Sigmoid colon (tissue), 3 donors: ENCODE data around the gene PLPP1.

Experiments used
- POLR2A ChIP-seq, 2 donors: fragments of 450-650 bp; IDR thresholded peaks; one replicate each; pipeline ENCODE4 v1.6.1; 2016; ENCODE audit warnings: antibody characterized with exemption in 2 of 2, mild to moderate bottlenecking in 2 of 2, moderate library complexity in 2 of 2
- TF ChIP-seq, protein P1 (sequence below), 4 experiments: fragments of 450-650 bp in 3 of 4; fragments of 200-600 bp in 1 of 4; IDR thresholded peaks; one replicate each; pipeline ENCODE4 v1.5.1; 2016 to 2019; ENCODE audit warnings: antibody characterized with exemption in 4 of 4, mild to moderate bottlenecking in 3 of 4, moderate library complexity in 2 of 4

GRCh38 chr5:55568654-55569512 is 34.1 kb upstream of the PLPP1 start:
- no peak for TF ChIP-seq POLR2A (IDR thresholded peaks at IDR 0.05)
- TF ChIP-seq, protein P1, sequence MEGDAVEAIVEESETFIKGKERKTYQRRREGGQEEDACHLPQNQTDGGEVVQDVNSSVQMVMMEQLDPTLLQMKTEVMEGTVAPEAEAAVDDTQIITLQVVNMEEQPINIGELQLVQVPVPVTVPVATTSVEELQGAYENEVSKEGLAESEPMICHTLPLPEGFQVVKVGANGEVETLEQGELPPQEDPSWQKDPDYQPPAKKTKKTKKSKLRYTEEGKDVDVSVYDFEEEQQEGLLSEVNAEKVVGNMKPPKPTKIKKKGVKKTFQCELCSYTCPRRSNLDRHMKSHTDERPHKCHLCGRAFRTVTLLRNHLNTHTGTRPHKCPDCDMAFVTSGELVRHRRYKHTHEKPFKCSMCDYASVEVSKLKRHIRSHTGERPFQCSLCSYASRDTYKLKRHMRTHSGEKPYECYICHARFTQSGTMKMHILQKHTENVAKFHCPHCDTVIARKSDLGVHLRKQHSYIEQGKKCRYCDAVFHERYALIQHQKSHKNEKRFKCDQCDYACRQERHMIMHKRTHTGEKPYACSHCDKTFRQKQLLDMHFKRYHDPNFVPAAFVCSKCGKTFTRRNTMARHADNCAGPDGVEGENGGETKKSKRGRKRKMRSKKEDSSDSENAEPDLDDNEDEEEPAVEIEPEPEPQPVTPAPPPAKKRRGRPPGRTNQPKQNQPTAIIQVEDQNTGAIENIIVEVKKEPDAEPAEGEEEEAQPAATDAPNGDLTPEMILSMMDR (IDR thresholded peaks at IDR 0.05), result no peak
